B cell (primary cell): ENCODE measurements around the gene ACSL1. TPM values are rescaled to one million over a fixed set of nuclear protein-coding genes. Genes with fewer than 3 reads are reported as not detected.

ENCODE experiments used
- ATAC-seq: fragments of 200-7000 bp; cut with Tn5 transposase; one replicate; pipeline ENCODE4 v1.10.0; 2021; ENCODE audit warnings: low read depth, mild to moderate bottlenecking, moderate number of reproducible peaks, moderate library complexity
- CTCF ChIA-PET: fragments of 350-600 bp; sonication (Branson Sonifier 250); formaldehyde crosslinking; loops from one replicate; lab custom pipeline; 2021; ENCODE audit warnings: antibody characterized with exemption, inconsistent platforms; lab: Charles Lee
- POLR2A ChIA-PET: fragments of 350-600 bp; sonication (Branson Sonifier 250); formaldehyde crosslinking; loops from one replicate; lab custom pipeline; 2021; ENCODE audit warnings: antibody characterized with exemption; lab: Charles Lee
- DNase-seq: peaks from one replicate; pipeline ENCODE4 v3.0.0; 2013
- H2AFZ ChIP-seq: 2 replicates; pipeline ENCODE4 v1.6.1; 2012; ENCODE audit warnings: mild to moderate bottlenecking, low read depth, low read length; ENCODE audit not compliant: insufficient read depth, poor library complexity, severe bottlenecking
- H3K27ac ChIP-seq, 2 donors: 1 replicate in 1 of 2; 2 replicates in 1 of 2; pipeline ENCODE4 v1.5.1; 2012 to 2013; ENCODE audit warnings: low read length in 2 of 2, mild to moderate bottlenecking in 2 of 2, moderate library complexity in 1 of 2
- H3K27me3 ChIP-seq, 4 experiments: fragments of 200-600 bp in 1 of 4; sonication (generic) in 1 of 4; replicated peaks in 1 of 4; 1 replicate in 2 of 4; 2 replicates in 2 of 4; pipeline versions ENCODE4 v1.6.1 to v1.7.0; 2013 to 2016; ENCODE audit warnings: low read length in 3 of 4, mild to moderate bottlenecking in 2 of 4, mixed read lengths in 1 of 4, moderate library complexity in 1 of 4; ENCODE audit not compliant: insufficient read depth in 4 of 4, control insufficient read depth in 3 of 4; ENCODE audit errors: control extremely low read depth in 1 of 4
- H3K36me3 ChIP-seq, 2 experiments: replicated peaks in 1 of 2; 1 replicate in 1 of 2; 2 replicates in 1 of 2; pipeline versions ENCODE4 v1.6.1 to v1.7.1; 2013; ENCODE audit warnings: low read length in 1 of 2; ENCODE audit not compliant: insufficient read depth in 2 of 2, control insufficient read depth in 1 of 2; ENCODE audit errors: control extremely low read depth in 1 of 2, extremely low read depth in 1 of 2
- H3K4me1 ChIP-seq, 2 donors: fragments of 200-600 bp in 1 of 2; sonication (generic) in 1 of 2; 1 replicate in 1 of 2; 2 replicates in 1 of 2; pipeline versions ENCODE4 v1.5.1 to v1.6.1; 2013 to 2017; ENCODE audit warnings: low read length in 2 of 2; ENCODE audit not compliant: control insufficient read depth in 2 of 2, insufficient read depth in 2 of 2
- H3K4me2 ChIP-seq: replicated peaks from 2 replicates; pipeline ENCODE3; 2012; ENCODE audit warnings: mild to moderate bottlenecking, low read depth, low read length; ENCODE audit not compliant: poor library complexity, severe bottlenecking
- H3K4me3 ChIP-seq, 5 experiments: fragments of 200-600 bp in 1 of 5; sonication (generic) in 1 of 5; 1 replicate in 3 of 5; 2 replicates in 2 of 5; pipeline versions ENCODE4 v1.5.1 to v1.7.0; 2011 to 2016; ENCODE audit warnings: low read length in 4 of 5, mild to moderate bottlenecking in 4 of 5, low read depth in 2 of 5, control low read depth in 1 of 5, moderate library complexity in 1 of 5; ENCODE audit not compliant: insufficient read depth in 1 of 5; ENCODE audit errors: control extremely low read depth in 1 of 5, extremely low read depth in 1 of 5
- H3K79me2 ChIP-seq: fragments of 200-600 bp; sonication (generic); one replicate; pipeline ENCODE4 v1.6.0; 2016; ENCODE audit warnings: low read length; ENCODE audit not compliant: control insufficient read depth, insufficient read depth
- H3K9ac ChIP-seq: fragments of 200-600 bp; sonication (generic); 2 replicates; pipeline ENCODE4 v1.6.1; 2017; ENCODE audit warnings: mild to moderate bottlenecking, low read length, moderate library complexity
- H3K9me3 ChIP-seq, 3 donors: one replicate each; pipeline versions ENCODE4 v1.6.1 to v1.7.1; 2013; ENCODE audit warnings: low read length in 2 of 3; ENCODE audit not compliant: control insufficient read depth in 2 of 3, insufficient read depth in 1 of 3; ENCODE audit errors: control extremely low read depth in 1 of 3
- H4K20me1 ChIP-seq: 2 replicates; pipeline ENCODE4 v1.6.0; 2012; ENCODE audit warnings: mild to moderate bottlenecking, low read length; ENCODE audit not compliant: insufficient read depth, control insufficient read depth, poor library complexity, severe bottlenecking
- H3K27ac Mint-ChIP-seq: one replicate; pipeline ENCODE4 v1.8.0; 2021; ENCODE audit warnings: mixed read lengths
- H3K27me3 Mint-ChIP-seq: one replicate; pipeline ENCODE4 v1.8.0; 2021; ENCODE audit warnings: mixed read lengths
- H3K4me1 Mint-ChIP-seq: one replicate; pipeline ENCODE4 v1.8.0; 2021; ENCODE audit warnings: mixed read lengths
- H3K4me3 Mint-ChIP-seq: one replicate; pipeline ENCODE4 v1.8.0; 2021; ENCODE audit warnings: mixed read lengths
- H3K9me3 Mint-ChIP-seq: one replicate; pipeline ENCODE4 v1.8.0; 2022; ENCODE audit warnings: mixed read lengths; ENCODE audit not compliant: insufficient read depth
- EZH2 ChIP-seq: IDR thresholded peaks from 2 replicates; pipeline ENCODE4 v1.6.1; 2012; ENCODE audit warnings: borderline replicate concordance, low read depth, mild to moderate bottlenecking, moderate library complexity, low read length; ENCODE audit not compliant: insufficient read depth, poor library complexity, severe bottlenecking
- WGBS: methylation state at CpG from one replicate; pipeline ENCODE4 v1.1.5; 2013; ENCODE audit warnings: missing lambda C conversion rate; ENCODE audit not compliant: insufficient coverage; 5-methylcytosine and 5-hydroxymethylcytosine counted together
- intact Hi-C: fragments of 100-400 bp; cut with micrococcal nuclease; formaldehyde crosslinking; loops from one replicate; pipeline ENCODE4 v1.10.0; 2022
- polyA plus RNA-seq: library from polyadenylated mRNA; depleted of rRNA; stranded (reverse); fragments of >200 nt; gene quantifications from 2 replicates; pipeline ENCODE4 v1.2.3, GENCODE V29; 2012
- total RNA-seq, 2 donors: library from RNA; stranded (reverse); fragments of 120-200 nt in 1 of 2; gene quantifications; 1 replicate in 1 of 2; 2 replicates in 1 of 2; pipeline versions ENCODE4 v1.2.3 to v1.2.4, GENCODE V29; 2013 to 2022
- TF ChIP-seq, protein P1 (sequence below): fragments of 200-600 bp; IDR thresholded peaks from one replicate; pipeline ENCODE4 v1.8.0; 2022; ENCODE audit warnings: antibody characterized with exemption, mild to moderate bottlenecking

Gene ACSL1
- total and polyA plus RNA-seq, 2 donors (not counting 1 experiment from before 2014, with no cell fraction given) = 6.6 to 31.8 TPM

DNA sequence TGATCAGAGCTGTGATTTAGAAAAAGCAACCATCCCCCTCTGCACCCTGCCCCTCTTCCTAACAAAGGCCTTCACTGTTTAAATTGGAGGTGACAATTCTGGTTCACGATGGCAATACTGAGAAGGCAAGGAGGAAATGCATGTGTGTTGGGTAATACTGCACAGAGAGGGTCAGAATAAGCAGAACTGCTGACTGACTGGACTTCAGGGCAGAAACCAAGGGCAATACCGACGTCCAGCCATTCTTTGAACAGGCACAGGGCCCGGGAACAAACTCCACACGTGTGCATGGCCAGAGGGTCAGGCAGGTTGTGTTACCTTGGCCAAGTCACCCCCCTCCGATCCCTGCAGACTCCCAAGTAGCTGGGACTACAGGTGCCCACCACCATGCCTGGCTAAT is 6.0 kb downstream of the ACSL1 start:
- Histone ChIP-seq H3K4me1 (peaks cover 48 to 52% of the 10 kb centered on the region in 2 donors), H3K4me2 (no peak overlapping the region), H3K27ac (no peak overlapping the region), H3K9me3 (no peaks in the 10 kb centered on the region), H4K20me1 (peaks cover 34% of the 10 kb centered on the region), H3K9ac (no peak overlapping the region), H3K36me3 (no peaks in the 10 kb centered on the region), H3K4me3 (peak overlapping the region in 1 of 5 experiments; percentile 13), H2AFZ (no peak overlapping the region), H3K79me2 (peaks cover 78% of the 10 kb centered on the region), H3K27me3 (no peaks in the 10 kb centered on the region)
- DNase-seq (no peak), ATAC-seq (no peak)
- ChIA-PET POLR2A (no interaction called here), CTCF (interaction anchor here (1.1 kb wide), 1 partner anchor 145 kb away, joined by 3 read pairs; no protein-coding TSS in a partner anchor)
- Mint-ChIP-seq H3K9me3 (no peaks in the 10 kb centered on the region), H3K4me1 (peaks cover 82% of the 10 kb centered on the region), H3K27ac (no peak overlapping the region), H3K4me3 (no peak overlapping the region), H3K27me3 (no peaks in the 10 kb centered on the region)
- TF ChIP-seq, protein P1, sequence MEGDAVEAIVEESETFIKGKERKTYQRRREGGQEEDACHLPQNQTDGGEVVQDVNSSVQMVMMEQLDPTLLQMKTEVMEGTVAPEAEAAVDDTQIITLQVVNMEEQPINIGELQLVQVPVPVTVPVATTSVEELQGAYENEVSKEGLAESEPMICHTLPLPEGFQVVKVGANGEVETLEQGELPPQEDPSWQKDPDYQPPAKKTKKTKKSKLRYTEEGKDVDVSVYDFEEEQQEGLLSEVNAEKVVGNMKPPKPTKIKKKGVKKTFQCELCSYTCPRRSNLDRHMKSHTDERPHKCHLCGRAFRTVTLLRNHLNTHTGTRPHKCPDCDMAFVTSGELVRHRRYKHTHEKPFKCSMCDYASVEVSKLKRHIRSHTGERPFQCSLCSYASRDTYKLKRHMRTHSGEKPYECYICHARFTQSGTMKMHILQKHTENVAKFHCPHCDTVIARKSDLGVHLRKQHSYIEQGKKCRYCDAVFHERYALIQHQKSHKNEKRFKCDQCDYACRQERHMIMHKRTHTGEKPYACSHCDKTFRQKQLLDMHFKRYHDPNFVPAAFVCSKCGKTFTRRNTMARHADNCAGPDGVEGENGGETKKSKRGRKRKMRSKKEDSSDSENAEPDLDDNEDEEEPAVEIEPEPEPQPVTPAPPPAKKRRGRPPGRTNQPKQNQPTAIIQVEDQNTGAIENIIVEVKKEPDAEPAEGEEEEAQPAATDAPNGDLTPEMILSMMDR = no peak
- no peak for TF ChIP-seq EZH2
- intact Hi-C loops = loop anchor here (5.0 to 10.0 kb wide), 3 partner anchors 33 to 345 kb away; partner anchors contain the start of genes IRF2 and SLC25A4
- 88% methylated on average over 5 of the region's 6 CpGs for WGBS

DNA sequence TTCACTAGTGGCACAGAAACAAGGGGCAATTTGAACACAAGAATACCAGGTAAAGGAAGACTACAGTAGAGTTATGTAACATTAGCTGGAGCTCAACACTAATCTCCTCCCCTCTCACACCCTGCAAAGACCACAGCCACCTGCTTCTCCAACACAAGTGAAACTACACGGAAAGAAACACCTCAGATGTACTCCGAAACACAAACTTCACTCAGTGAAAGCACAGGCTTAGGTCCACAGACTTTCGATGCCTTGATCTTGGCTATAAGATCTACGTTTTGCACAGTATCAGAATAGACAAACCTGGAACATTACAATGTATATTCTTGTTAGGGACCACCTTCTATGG is 7.6 kb downstream of the ACSL1 start:
- no peak overlapping the region for H2AFZ ChIP-seq
- no peak overlapping the region for H3K9ac ChIP-seq
- Mint-ChIP-seq H3K4me3 (peak overlapping the region; percentile 17), H3K27me3 (no peaks in the 10 kb centered on the region), H3K27ac (peak overlapping the region; percentile 37), H3K9me3 (no peaks in the 10 kb centered on the region), H3K4me1 (peaks cover 80% of the 10 kb centered on the region)
- ATAC-seq (no peak), DNase-seq (peak; percentile 30)
- H3K79me2 ChIP-seq = peaks cover 78% of the 10 kb centered on the region
- WGBS = 66% methylated on average over 3 of the region's 4 CpGs
- H3K4me2 ChIP-seq = peak overlapping the region; percentile 24
- H3K4me1 ChIP-seq = peaks cover 40 to 47% of the 10 kb centered on the region in 2 donors
- peaks cover 0 to 3% of the 10 kb centered on the region in 2 experiments for H3K36me3 ChIP-seq
- intact Hi-C loops = loop anchor here (5.0 kb wide), 1 partner anchor 34 kb away; no protein-coding TSS in a partner anchor
- no peaks in the 10 kb centered on the region for H3K9me3 ChIP-seq
- H4K20me1 ChIP-seq = peaks cover 31% of the 10 kb centered on the region
- H3K4me3 ChIP-seq = no peak overlapping the region
- H3K27ac ChIP-seq = no peak overlapping the region
- TF ChIP-seq, protein P1 = no peak
- no peak for TF ChIP-seq EZH2
- CTCF ChIA-PET = no interaction called here
- H3K27me3 ChIP-seq = no peaks in the 10 kb centered on the region
- POLR2A ChIA-PET = no interaction called here
